ENCODE results near the gene IDI1. TPM values are rescaled to one million over a fixed set of nuclear protein-coding genes. Genes with fewer than 3 reads are reported as not detected.

The IDI1 gene
- total and polyA plus RNA-seq, 2 of the 13 experiments (the other 11 are each of a cell fraction or from before 2014, with no cell fraction given), result 44.4 to 145 TPM

DNA sequence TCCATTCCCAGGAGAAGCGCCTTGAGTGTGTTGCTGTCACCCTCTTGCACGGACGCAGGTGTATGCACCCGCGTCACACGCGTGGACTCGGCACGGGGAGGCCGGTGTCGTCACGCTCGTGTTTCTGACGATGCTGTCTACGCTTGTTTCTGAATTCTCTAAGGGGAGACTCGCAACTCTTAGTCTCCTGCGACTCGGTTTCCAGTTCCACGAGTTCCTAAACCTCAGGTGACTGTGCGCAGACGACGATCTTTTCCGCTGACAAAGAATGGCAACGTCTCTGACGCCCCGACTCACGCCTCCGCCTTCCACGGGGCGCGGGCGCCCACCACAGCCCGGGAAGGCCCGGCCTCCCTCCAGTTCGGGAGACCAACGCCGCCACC lies 579 bp downstream of the IDI1 start (continued):
- TF ChIP-seq, protein P1, sequence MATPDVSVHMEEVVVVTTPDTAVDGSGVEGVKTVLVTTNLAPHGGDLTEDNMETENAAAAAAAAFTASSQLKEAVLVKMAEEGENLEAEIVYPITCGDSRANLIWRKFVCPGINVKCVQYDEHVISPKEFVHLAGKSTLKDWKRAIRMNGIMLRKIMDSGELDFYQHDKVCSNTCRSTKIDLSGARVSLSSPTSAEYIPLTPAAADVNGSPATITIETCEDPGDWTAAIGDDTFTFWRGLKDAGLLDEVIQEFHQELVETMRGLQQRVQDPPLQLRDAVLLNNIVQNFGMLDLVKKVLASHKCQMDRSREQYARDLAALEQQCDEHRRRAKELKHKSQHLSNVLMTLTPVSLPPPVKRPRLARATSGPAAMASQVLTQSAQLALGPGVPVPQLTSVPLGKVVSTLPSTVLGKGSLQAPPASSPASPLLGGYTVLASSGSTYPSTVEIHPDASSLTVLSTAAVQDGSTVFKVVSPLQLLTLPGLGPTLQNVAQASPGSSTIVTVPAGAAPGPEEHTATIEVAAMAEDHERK (CRISPR knock-in tag; IDR thresholded peaks at IDR 0.05; ENCODE audit: low read depth), result no peak
- TF ChIP-seq ZNF598 (CRISPR knock-in tag; IDR thresholded peaks at IDR 0.05; ENCODE audit: borderline replicate concordance) (no peak), NCOA1 (CRISPR knock-in tag; IDR thresholded peaks at IDR 0.05) (no peak), ZC3H13 (CRISPR knock-in tag; IDR thresholded peaks at IDR 0.05) (no peak), ZNF564 (CRISPR knock-in tag; IDR thresholded peaks at IDR 0.05) (no peak), SRF (IDR thresholded peaks at IDR 0.05; ENCODE audit: low read depth, low read length) (no peak), KDM6A (CRISPR knock-in tag; IDR thresholded peaks at IDR 0.05; ENCODE audit: low read depth) (no peak), SP4 (CRISPR knock-in tag; IDR thresholded peaks at IDR 0.05) (no peak), PITX1 (CRISPR knock-in tag; IDR thresholded peaks at IDR 0.05) (no peak), NFATC3 (CRISPR knock-in tag; IDR thresholded peaks at IDR 0.05) (no peak), ZNF674 (CRISPR knock-in tag; IDR thresholded peaks at IDR 0.05; ENCODE audit: low read depth) (no peak), ATM (IDR thresholded peaks at IDR 0.05; ENCODE audit: borderline replicate concordance) (no peak), CHD2 (IDR thresholded peaks at IDR 0.05; ENCODE audit: low read depth, low read length) (no peak), ZNF644 (CRISPR knock-in tag; IDR thresholded peaks at IDR 0.05; ENCODE audit: low read depth) (no peak), ZSCAN21 (CRISPR knock-in tag; IDR thresholded peaks at IDR 0.05; ENCODE audit: borderline replicate concordance) (0 out of 2 replicates have a peak, but pooled peaks have one; percentile 21), ZNF484 (CRISPR knock-in tag; IDR thresholded peaks at IDR 0.05; ENCODE audit: borderline replicate concordance, low read depth) (no peak), ZNF460 (CRISPR knock-in tag; IDR thresholded peaks at IDR 0.05; ENCODE audit: borderline replicate concordance) (no peak)
- TF ChIP-seq, protein P2, sequence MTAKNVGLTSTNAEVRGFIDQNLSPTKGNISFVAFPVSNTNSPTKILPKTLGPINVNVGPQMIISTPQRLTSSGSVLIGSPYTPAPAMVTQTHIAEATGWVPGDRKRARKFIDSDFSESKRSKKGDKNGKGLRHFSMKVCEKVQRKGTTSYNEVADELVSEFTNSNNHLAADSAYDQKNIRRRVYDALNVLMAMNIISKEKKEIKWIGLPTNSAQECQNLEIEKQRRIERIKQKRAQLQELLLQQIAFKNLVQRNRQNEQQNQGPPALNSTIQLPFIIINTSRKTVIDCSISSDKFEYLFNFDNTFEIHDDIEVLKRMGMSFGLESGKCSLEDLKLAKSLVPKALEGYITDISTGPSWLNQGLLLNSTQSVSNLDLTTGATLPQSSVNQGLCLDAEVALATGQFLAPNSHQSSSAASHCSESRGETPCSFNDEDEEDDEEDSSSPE (CRISPR knock-in tag; IDR thresholded peaks at IDR 0.05), result no peak
- TF ChIP-seq, protein P3, sequence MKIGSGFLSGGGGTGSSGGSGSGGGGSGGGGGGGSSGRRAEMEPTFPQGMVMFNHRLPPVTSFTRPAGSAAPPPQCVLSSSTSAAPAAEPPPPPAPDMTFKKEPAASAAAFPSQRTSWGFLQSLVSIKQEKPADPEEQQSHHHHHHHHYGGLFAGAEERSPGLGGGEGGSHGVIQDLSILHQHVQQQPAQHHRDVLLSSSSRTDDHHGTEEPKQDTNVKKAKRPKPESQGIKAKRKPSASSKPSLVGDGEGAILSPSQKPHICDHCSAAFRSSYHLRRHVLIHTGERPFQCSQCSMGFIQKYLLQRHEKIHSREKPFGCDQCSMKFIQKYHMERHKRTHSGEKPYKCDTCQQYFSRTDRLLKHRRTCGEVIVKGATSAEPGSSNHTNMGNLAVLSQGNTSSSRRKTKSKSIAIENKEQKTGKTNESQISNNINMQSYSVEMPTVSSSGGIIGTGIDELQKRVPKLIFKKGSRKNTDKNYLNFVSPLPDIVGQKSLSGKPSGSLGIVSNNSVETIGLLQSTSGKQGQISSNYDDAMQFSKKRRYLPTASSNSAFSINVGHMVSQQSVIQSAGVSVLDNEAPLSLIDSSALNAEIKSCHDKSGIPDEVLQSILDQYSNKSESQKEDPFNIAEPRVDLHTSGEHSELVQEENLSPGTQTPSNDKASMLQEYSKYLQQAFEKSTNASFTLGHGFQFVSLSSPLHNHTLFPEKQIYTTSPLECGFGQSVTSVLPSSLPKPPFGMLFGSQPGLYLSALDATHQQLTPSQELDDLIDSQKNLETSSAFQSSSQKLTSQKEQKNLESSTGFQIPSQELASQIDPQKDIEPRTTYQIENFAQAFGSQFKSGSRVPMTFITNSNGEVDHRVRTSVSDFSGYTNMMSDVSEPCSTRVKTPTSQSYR (CRISPR knock-in tag; IDR thresholded peaks at IDR 0.05; ENCODE audit: borderline replicate concordance), result no peak
- TF ChIP-seq, protein P4, sequence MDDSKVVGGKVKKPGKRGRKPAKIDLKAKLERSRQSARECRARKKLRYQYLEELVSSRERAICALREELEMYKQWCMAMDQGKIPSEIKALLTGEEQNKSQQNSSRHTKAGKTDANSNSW (CRISPR knock-in tag; IDR thresholded peaks at IDR 0.05; ENCODE audit: borderline replicate concordance), result no peak
- TF ChIP-seq, protein P5, sequence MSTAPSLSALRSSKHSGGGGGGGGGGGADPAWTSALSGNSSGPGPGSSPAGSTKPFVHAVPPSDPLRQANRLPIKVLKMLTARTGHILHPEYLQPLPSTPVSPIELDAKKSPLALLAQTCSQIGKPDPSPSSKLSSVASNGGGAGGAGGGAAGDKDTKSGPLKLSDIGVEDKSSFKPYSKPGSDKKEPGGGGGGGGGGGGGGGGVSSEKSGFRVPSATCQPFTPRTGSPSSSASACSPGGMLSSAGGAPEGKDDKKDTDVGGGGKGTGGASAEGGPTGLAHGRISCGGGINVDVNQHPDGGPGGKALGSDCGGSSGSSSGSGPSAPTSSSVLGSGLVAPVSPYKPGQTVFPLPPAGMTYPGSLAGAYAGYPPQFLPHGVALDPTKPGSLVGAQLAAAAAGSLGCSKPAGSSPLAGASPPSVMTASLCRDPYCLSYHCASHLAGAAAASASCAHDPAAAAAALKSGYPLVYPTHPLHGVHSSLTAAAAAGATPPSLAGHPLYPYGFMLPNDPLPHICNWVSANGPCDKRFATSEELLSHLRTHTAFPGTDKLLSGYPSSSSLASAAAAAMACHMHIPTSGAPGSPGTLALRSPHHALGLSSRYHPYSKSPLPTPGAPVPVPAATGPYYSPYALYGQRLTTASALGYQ (CRISPR knock-in tag; IDR thresholded peaks at IDR 0.05), result no peak
- TF ChIP-seq, protein P6, sequence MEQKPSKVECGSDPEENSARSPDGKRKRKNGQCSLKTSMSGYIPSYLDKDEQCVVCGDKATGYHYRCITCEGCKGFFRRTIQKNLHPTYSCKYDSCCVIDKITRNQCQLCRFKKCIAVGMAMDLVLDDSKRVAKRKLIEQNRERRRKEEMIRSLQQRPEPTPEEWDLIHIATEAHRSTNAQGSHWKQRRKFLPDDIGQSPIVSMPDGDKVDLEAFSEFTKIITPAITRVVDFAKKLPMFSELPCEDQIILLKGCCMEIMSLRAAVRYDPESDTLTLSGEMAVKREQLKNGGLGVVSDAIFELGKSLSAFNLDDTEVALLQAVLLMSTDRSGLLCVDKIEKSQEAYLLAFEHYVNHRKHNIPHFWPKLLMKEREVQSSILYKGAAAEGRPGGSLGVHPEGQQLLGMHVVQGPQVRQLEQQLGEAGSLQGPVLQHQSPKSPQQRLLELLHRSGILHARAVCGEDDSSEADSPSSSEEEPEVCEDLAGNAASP (CRISPR knock-in tag; IDR thresholded peaks at IDR 0.05; ENCODE audit: borderline replicate concordance), result no peak
